ENCODE results near the gene PTPN21. TPM values are rescaled to one million over a fixed set of nuclear protein-coding genes. Genes with fewer than 3 reads are reported as not detected.
"Not testable (repeated sequence)": the region's sequence is repeated elsewhere in the genome, so short reads cannot be mapped to it uniquely, and the experiment has no call there.

The PTPN21 gene
- total and polyA plus RNA-seq, 4 donors = 11.8 to 20.6 (median 18.4) TPM

DNA sequence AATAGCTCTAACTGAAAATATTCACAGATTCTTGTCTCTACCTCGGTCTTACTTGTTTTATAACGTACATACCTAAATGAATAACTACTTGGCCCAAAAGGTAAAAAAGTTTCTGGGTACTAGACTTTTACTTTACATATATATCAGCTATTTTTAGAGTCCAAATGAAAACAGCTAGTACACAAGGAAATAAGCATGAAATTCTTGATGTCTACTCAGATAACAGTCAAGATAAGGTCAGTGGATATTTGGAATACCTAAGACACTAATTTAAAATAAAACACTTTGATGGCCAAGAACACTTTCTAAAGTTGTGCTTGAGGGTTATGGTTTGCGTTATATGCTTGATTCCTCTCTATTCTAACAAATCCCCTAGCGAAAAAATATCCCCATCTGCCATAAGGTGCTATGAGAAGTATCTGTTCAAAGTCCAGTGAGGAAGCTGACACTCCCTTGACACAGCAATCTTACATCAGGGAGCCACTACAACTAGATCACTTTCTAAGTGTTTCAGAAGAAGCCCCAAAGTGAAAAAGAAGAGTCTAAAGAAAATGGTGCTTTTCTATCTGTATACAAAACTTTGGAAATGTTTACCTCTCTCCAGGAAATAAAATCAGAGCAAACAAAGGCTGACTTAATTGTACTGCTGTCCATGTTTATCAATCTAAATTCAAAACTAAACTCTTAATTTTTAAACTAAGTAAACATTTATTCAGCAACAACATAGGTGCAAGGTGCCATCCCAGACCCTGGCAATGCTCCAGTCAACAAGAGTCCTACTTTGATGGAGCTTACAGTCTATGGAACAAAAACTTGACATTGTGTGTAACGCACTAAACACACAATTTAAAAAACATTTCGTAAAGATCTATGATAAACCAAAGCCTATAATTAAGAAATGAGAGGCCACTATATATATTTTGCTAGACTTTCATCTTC, 11.7 kb downstream of the PTPN21 start:
- DNase-seq (ENCODE audit: low read depth in 4 of 6, low spot score in 6 of 6) = no peak
- H3K27me3 ChIP-seq (ENCODE audit: control insufficient read depth, insufficient read depth, low read length) = no peaks in the 10 kb centered on the region
- no peaks in the 10 kb centered on the region for H3K4me1 ChIP-seq (ENCODE audit: control insufficient read depth, insufficient read depth, low read length)
- H3K4me3 ChIP-seq (ENCODE audit: low read depth, low read length) = no peak overlapping the region
- no peaks in the 10 kb centered on the region for H3K9me3 ChIP-seq (ENCODE audit: control insufficient read depth, insufficient read depth, low read length)
- H3K27ac ChIP-seq (ENCODE audit: low read depth, low read length) = no peak overlapping the region
- WGBS (ENCODE audit: insufficient coverage) = no CpG with 5 or more reads among the region's 6 CpGs
- H3K36me3 ChIP-seq (ENCODE audit: control insufficient read depth, insufficient read depth, low read length) = peaks cover 14% of the 10 kb centered on the region

- Histone ChIP-seq H3K27ac (ENCODE audit: low read depth, low read length) (no peak overlapping the region), H3K4me3 (ENCODE audit: low read depth, low read length) (no peak overlapping the region), H3K9me3 (ENCODE audit: control insufficient read depth, insufficient read depth, low read length) (no peaks in the 10 kb centered on the region), H3K4me1 (ENCODE audit: control insufficient read depth, insufficient read depth, low read length) (no peaks in the 10 kb centered on the region), H3K36me3 (ENCODE audit: control insufficient read depth, insufficient read depth, low read length) (peaks cover 11% of the 10 kb centered on the region), H3K27me3 (ENCODE audit: control insufficient read depth, insufficient read depth, low read length) (no peaks in the 10 kb centered on the region)
- no peak for DNase-seq (ENCODE audit: low read depth in 4 of 6, low spot score in 6 of 6)
- WGBS (ENCODE audit: insufficient coverage) = no CpG with 5 or more reads among the region's 1 CpG
These were observed 13.5 kb downstream of the PTPN21 start for GRCh38 chr14:88541324-88541723.

- no peaks in the 10 kb centered on the region for H3K9me3 ChIP-seq (ENCODE audit: control insufficient read depth, insufficient read depth, low read length)
- no peaks in the 10 kb centered on the region for H3K4me1 ChIP-seq (ENCODE audit: control insufficient read depth, insufficient read depth, low read length)
- no peak overlapping the region for H3K27ac ChIP-seq (ENCODE audit: low read depth, low read length)
- peaks cover 4% of the 10 kb centered on the region for H3K36me3 ChIP-seq (ENCODE audit: control insufficient read depth, insufficient read depth, low read length)
- WGBS (ENCODE audit: insufficient coverage) = 81% methylated on average over 3 of the region's 4 CpGs
- no peak overlapping the region for H3K4me3 ChIP-seq (ENCODE audit: low read depth, low read length)
- DNase-seq (ENCODE audit: low read depth in 4 of 6, low spot score in 6 of 6) = no peak
- no peaks in the 10 kb centered on the region for H3K27me3 ChIP-seq (ENCODE audit: control insufficient read depth, insufficient read depth, low read length)
These were observed 19.0 kb downstream of the PTPN21 start for GRCh38 chr14:88535813-88536212.

- Histone ChIP-seq H3K4me3 (ENCODE audit: low read depth, low read length) (no peak overlapping the region), H3K36me3 (ENCODE audit: control insufficient read depth, insufficient read depth, low read length) (peaks cover 4% of the 10 kb centered on the region), H3K4me1 (ENCODE audit: control insufficient read depth, insufficient read depth, low read length) (no peaks in the 10 kb centered on the region), H3K27ac (ENCODE audit: low read depth, low read length) (no peak overlapping the region), H3K9me3 (ENCODE audit: control insufficient read depth, insufficient read depth, low read length) (peaks cover 1% of the 10 kb centered on the region), H3K27me3 (ENCODE audit: control insufficient read depth, insufficient read depth, low read length) (no peaks in the 10 kb centered on the region)
- no peak for DNase-seq (ENCODE audit: low read depth in 4 of 6, low spot score in 6 of 6)
- 68% methylated on average over 3 of the region's 4 CpGs for WGBS (ENCODE audit: insufficient coverage)
These were observed 19.7 kb downstream of the PTPN21 start for GRCh38 chr14:88535149-88535548.

DNA sequence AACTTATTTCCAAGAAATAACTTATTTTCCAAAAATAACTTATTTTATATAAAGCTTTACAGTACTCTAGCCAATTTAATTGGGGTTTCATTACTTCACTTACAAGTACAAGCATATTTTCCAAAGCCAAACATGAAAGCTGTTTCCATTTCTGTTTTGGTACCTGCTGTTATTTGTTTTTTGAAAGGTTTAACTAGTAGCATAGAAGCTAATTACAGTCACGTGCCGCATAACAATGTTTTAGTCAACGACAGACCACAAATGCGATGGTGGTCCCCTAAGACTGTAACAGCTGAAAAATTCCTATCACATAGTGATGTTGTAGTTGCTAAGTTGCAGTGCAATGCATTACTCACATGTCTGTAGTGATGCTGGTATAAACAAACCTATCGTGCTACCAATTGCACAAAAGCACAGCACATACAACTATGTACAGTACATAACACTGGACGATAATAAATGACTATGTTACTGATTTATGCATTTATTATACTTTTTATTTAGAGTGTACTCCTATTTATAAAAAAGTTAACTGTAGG, 21.7 kb downstream of the PTPN21 start:
- H3K4me1 ChIP-seq (ENCODE audit: control insufficient read depth, insufficient read depth, low read length) = no peaks in the 10 kb centered on the region
- peaks cover 4% of the 10 kb centered on the region for H3K36me3 ChIP-seq (ENCODE audit: control insufficient read depth, insufficient read depth, low read length)
- no peak overlapping the region for H3K27ac ChIP-seq (ENCODE audit: low read depth, low read length)
- H3K27me3 ChIP-seq (ENCODE audit: control insufficient read depth, insufficient read depth, low read length) = no peaks in the 10 kb centered on the region
- no CpG with 5 or more reads among the region's 6 CpGs for WGBS (ENCODE audit: insufficient coverage)
- H3K4me3 ChIP-seq (ENCODE audit: low read depth, low read length) = no peak overlapping the region
- H3K9me3 ChIP-seq (ENCODE audit: control insufficient read depth, insufficient read depth, low read length) = peaks cover 1% of the 10 kb centered on the region
- peak in 1 of 6 donors; percentile 60 for DNase-seq (ENCODE audit: low read depth in 4 of 6, low spot score in 6 of 6)

DNA sequence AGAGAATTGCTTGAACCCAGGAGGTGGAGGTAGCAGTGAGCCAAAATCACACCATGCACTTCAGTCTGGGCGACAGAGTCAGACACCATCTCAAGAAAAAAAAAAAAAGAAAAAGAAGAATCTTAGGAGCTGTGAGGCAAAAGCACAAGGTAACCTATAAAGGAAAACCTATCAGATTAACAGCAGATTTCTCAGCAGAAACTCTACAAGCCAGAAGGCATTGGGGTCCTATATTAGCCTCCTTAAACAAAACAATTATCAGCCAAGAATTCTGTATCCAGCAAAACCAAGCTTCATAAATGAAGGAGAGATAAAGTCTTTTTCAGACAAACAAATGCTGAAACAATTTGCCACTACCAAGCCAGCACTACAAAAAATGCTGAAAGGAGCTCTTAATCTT, 24.9 kb downstream of the PTPN21 start:
- H3K4me1 ChIP-seq (ENCODE audit: control insufficient read depth, insufficient read depth, low read length); DNase-seq (ENCODE audit: low read depth in 4 of 6, low spot score in 6 of 6); H3K4me3 ChIP-seq (ENCODE audit: low read depth, low read length); H3K36me3 ChIP-seq (ENCODE audit: control insufficient read depth, insufficient read depth, low read length); H3K9me3 ChIP-seq (ENCODE audit: control insufficient read depth, insufficient read depth, low read length); H3K27me3 ChIP-seq (ENCODE audit: control insufficient read depth, insufficient read depth, low read length); H3K27ac ChIP-seq (ENCODE audit: low read depth, low read length): not testable (repeated sequence)
- no CpG with 5 or more reads among the region's 1 CpG for WGBS (ENCODE audit: insufficient coverage)

DNA sequence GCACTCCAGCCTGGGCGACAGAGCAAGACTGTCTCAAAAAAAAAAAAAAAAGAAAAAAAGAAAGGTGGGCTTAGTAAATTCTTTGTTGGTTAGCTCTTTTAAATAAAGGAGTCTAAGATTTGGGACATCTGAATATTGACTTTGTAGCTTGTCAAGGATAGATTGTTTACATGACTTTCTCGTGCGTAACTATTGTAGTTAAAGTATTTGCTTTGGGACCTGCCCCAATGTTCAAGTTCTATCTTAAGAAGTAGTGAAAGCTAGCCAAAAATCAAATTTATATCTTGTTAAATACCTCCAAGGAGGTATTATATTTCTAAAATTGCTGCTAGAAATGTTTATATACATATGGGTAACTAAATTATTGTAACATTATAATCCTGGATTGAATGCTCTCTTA, 32.4 kb downstream of the PTPN21 start:
- no peaks in the 10 kb centered on the region for H3K27me3 ChIP-seq (ENCODE audit: control insufficient read depth, insufficient read depth, low read length)
- WGBS (ENCODE audit: insufficient coverage) = no CpG with 5 or more reads among the region's 3 CpGs
- no peak for DNase-seq (ENCODE audit: low read depth in 4 of 6, low spot score in 6 of 6)
- H3K36me3 ChIP-seq (ENCODE audit: control insufficient read depth, insufficient read depth, low read length) = no peaks in the 10 kb centered on the region
- peaks cover 2% of the 10 kb centered on the region for H3K9me3 ChIP-seq (ENCODE audit: control insufficient read depth, insufficient read depth, low read length)
- H3K4me1 ChIP-seq (ENCODE audit: control insufficient read depth, insufficient read depth, low read length) = no peaks in the 10 kb centered on the region
- no peak overlapping the region for H3K4me3 ChIP-seq (ENCODE audit: low read depth, low read length)
- no peak overlapping the region for H3K27ac ChIP-seq (ENCODE audit: low read depth, low read length)

- DNase-seq (ENCODE audit: low read depth in 4 of 6, low spot score in 6 of 6) = no peak
- Histone ChIP-seq H3K9me3 (ENCODE audit: control insufficient read depth, insufficient read depth, low read length) (peaks cover 2% of the 10 kb centered on the region), H3K27me3 (ENCODE audit: control insufficient read depth, insufficient read depth, low read length) (no peaks in the 10 kb centered on the region), H3K27ac (ENCODE audit: low read depth, low read length) (no peak overlapping the region), H3K36me3 (ENCODE audit: control insufficient read depth, insufficient read depth, low read length) (no peaks in the 10 kb centered on the region), H3K4me3 (ENCODE audit: low read depth, low read length) (no peak overlapping the region), H3K4me1 (ENCODE audit: control insufficient read depth, insufficient read depth, low read length) (no peaks in the 10 kb centered on the region)
- WGBS (ENCODE audit: insufficient coverage) = 100% methylated on average over 2 of the region's 3 CpGs
These were observed 33.0 kb downstream of the PTPN21 start for GRCh38 chr14:88521818-88522217.

GRCh38 chr14:88519907-88520306, 34.9 kb downstream of the PTPN21 start:
- Histone ChIP-seq H3K9me3 (ENCODE audit: control insufficient read depth, insufficient read depth, low read length) (peaks cover 2% of the 10 kb centered on the region), H3K27ac (ENCODE audit: low read depth, low read length) (no peak overlapping the region), H3K4me3 (ENCODE audit: low read depth, low read length) (no peak overlapping the region), H3K4me1 (ENCODE audit: control insufficient read depth, insufficient read depth, low read length) (no peaks in the 10 kb centered on the region), H3K27me3 (ENCODE audit: control insufficient read depth, insufficient read depth, low read length) (no peaks in the 10 kb centered on the region), H3K36me3 (ENCODE audit: control insufficient read depth, insufficient read depth, low read length) (no peaks in the 10 kb centered on the region)
- 100% methylated on average over 2 of the region's 2 CpGs for WGBS (ENCODE audit: insufficient coverage)
- DNase-seq (ENCODE audit: low read depth in 4 of 6, low spot score in 6 of 6) = no peak
